Cardiac septum (tissue), 1 donor: ENCODE data around the gene CUX1. TPM values are rescaled to one million over a fixed set of nuclear protein-coding genes. Genes with fewer than 3 reads are reported as not detected.
A peak's percentile ranks its signal among the peaks of the same experiment; 100 is the strongest.

Experiments used
- DNase-seq: peaks from one replicate; pipeline ENCODE4 v3.0.0-alpha.2; 2020; ENCODE audit warnings: low spot score
- intact Hi-C: fragments of 100-400 bp; cut with DNase I; formaldehyde crosslinking; loops from one replicate; pipeline ENCODE4 v1.14.0; 2022
- long read RNA-seq: library from polyadenylated mRNA; unstranded; transcript quantifications from one replicate; pipeline ENCODE4 v2.0.0, GENCODE V29; 2021
- total RNA-seq: library from RNA; stranded (reverse); fragmentation: NEBNext Ultra II Directional; extraction: Animal tissue kit (Norgen Biotek cat#: 25700); gene quantifications from one replicate; pipeline ENCODE4 v1.2.1, GENCODE V29; 2021
- donor health status: DM: no; HTN: no; CAD: no.

The CUX1 gene, protein sequence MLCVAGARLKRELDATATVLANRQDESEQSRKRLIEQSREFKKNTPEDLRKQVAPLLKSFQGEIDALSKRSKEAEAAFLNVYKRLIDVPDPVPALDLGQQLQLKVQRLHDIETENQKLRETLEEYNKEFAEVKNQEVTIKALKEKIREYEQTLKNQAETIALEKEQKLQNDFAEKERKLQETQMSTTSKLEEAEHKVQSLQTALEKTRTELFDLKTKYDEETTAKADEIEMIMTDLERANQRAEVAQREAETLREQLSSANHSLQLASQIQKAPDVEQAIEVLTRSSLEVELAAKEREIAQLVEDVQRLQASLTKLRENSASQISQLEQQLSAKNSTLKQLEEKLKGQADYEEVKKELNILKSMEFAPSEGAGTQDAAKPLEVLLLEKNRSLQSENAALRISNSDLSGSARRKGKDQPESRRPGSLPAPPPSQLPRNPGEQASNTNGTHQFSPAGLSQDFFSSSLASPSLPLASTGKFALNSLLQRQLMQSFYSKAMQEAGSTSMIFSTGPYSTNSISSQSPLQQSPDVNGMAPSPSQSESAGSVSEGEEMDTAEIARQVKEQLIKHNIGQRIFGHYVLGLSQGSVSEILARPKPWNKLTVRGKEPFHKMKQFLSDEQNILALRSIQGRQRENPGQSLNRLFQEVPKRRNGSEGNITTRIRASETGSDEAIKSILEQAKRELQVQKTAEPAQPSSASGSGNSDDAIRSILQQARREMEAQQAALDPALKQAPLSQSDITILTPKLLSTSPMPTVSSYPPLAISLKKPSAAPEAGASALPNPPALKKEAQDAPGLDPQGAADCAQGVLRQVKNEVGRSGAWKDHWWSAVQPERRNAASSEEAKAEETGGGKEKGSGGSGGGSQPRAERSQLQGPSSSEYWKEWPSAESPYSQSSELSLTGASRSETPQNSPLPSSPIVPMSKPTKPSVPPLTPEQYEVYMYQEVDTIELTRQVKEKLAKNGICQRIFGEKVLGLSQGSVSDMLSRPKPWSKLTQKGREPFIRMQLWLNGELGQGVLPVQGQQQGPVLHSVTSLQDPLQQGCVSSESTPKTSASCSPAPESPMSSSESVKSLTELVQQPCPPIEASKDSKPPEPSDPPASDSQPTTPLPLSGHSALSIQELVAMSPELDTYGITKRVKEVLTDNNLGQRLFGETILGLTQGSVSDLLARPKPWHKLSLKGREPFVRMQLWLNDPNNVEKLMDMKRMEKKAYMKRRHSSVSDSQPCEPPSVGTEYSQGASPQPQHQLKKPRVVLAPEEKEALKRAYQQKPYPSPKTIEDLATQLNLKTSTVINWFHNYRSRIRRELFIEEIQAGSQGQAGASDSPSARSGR (N-terminal part only)
- total RNA-seq, result 171 TPM
- long read RNA-seq, transcript CUX1-206 (23 exons, 3,026 nt), result minor isoform, 8 of 231 reads
- long read RNA-seq, transcript CUX1-202 (23 exons, 2,931 nt), result major isoform, 25 of 231 reads
- long read RNA-seq, partial matches to known transcripts, result 64 of 231 reads
- long read RNA-seq, other reads (novel, unspliced or antisense), result 131 of 231 reads

DNA sequence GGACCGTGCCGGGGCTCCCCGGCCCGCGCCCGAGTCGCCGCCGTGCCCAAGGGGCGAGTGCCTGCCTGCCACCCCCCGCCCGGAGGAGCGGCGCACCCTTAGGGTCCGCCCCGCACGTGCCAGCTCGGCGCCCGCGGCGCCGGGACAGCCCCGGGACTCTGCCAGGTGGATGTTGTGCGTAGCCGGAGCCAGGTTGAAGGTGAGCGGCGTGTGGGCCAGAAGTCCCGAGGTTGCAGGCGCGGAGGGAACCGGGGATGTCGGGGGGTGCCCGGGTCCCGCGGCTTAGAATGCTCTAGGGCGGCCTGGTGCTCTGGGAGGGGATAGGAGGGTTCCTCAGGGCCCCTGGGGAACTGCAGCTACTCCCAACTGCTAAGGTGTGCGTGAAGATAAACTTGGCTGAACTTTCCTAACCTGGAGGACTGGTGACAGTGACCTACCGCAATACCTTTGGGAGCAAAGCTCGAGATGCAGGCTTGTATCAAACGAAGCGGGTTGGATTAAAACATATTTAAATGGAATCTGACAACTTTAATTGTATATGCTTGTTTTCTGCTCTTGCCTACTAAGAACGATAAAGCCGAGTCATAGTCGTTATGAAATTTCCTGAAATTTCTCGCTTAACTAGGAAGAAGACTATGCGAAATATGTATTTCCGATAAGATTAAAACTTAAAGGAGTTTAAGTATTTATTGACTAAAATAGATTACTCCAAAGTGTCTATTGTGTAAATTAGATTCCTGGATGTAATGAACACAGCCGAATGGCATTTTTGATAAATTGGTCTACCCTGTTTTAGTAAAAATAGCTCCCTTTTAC lies at the start of gene CUX1:
Gene CUX1, plus strand, starts transcription at position 156 of the 816 bp plus-strand sequence. Its CDS starts 14 bp downstream, at position 170.
- peak; percentile 80 for DNase-seq

DNA sequence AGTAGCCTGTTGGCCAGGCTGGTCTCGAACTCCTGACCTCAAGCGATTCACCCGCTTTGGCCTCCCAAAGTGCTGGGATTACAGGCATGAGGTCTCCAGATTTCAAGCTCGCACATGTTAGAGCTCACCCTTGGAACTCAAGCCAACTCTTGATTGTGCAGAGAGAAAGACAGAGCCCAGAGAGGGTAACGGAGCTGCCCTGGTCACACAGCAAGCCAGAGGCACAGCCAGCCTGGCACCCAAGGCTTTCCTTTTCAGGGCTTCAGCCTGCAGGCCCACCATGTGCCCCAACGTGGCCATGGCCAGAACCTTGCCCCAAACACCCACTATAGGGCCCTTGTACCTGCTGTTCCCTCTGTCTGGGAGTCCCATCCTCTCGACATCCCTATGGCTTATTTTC lies 49.1 kb upstream of the CUX1 start:
- intact Hi-C loops, result no loop called here

More for the DNA sequence above, at the start of gene CUX1:
- intact Hi-C loops, result loop anchor here (2.0 to 10.0 kb wide), 5 partner anchors 39 to 327 kb away; no protein-coding TSS in a partner anchor

DNA sequence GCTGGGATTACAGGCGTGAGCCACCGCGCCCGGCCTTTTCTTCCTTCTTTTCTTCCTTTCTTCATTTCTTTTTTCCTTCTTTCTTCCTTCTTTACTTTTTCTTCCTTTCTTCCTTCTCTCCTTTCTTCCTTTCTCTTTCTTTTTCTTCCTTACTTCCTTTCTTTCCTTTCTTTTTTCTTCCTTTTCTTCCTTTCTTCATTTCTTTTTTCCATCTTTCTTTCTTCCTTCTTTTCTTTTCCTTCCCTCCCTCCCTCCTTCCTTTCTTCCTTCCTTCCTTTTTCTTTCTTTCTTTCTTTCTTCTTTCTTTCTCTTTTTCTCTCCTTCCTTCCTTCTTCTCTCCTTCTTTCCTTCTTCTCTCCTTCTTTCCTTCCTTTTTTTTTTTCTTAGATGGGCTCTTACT lies 47.0 kb upstream of the CUX1 start:
- intact Hi-C loops, result no loop called here
- no peak for DNase-seq

More for the DNA sequence above, 49.1 kb upstream of the CUX1 start:
- DNase-seq, result no peak

DNA sequence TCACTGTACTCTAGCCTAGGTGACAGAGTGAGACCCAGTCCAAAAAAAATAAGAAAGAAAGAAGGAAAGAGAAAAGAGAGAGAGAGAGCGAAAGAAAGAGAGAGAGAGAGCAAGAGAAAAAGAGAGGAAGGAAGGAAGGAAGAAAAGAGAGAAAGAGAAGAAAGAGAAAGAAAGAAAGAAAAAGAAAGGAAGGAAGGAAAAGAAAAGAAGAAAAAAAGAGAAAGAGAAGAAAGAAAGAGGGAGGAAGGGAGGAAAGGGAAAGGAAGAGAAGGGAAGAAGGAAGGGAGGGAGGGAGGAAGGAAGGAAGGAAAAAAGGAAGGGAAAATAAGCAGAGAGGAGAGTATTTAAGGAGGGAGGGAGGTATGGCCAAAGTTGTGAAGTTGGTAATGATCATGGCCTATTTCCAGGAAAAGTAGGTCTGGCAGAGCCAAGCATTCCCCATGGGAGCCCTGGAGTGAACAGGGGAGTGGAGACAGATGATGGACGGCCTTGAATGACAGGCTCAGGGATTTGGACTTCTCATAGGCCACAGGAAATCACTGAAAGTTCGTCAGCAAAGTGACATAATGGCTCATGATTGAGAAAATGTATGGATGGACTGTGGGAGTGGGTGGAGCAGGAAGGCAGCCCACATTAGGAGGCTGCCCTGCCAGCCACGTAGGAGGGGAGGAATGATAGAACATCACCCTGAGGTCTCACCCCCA lies 44.8 kb upstream of the CUX1 start:
- intact Hi-C loops, result no loop called here
- DNase-seq, result no peak

DNA sequence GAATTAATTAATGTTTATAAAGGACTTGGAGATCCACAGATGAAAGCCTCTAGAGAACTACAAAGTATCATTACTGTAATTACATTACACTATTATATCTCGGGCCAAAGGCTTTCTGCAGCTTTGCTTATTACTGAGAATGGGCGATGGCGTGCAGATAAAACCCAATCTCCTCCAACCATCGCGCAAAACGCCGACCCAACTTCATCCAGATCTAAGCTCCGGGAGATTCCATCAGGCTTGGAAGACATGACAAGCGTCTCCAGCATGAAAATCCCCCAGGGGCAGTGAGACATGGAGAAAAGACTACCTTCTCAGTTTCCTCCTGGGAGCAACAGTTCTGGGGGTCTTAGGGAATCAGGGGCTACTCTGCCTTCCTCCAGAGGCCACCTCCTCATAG lies 42.2 kb upstream of the CUX1 start:
- intact Hi-C loops, result no loop called here
- DNase-seq, result no peak

DNA sequence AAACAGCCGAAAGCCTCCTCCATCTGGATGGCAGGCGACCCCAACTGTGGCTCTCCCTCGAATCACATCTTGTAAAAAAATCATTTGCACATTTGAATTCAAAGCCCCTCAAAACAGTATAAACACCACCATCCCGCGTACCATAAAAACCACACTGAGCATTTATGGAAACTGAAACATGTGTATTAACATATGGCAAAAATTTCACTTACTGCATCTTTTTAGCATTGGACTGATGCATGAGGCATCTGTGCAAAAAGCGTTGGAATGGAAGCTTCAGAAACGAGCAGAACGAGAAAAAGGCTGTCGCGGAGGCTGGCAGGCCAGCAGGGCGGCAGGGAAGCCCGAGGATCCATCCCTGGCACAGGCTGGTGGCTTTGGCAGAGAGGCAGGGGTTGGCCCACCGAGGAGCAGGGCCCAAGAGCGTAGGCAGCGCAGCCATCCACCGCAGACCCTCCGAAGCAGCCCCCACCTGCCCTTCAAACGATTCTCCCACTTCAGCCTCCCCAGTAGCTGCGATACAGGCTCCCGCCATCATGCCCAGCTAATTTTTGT lies 39.3 kb upstream of the CUX1 start:
- intact Hi-C loops, result no loop called here
- DNase-seq, result no peak

DNA sequence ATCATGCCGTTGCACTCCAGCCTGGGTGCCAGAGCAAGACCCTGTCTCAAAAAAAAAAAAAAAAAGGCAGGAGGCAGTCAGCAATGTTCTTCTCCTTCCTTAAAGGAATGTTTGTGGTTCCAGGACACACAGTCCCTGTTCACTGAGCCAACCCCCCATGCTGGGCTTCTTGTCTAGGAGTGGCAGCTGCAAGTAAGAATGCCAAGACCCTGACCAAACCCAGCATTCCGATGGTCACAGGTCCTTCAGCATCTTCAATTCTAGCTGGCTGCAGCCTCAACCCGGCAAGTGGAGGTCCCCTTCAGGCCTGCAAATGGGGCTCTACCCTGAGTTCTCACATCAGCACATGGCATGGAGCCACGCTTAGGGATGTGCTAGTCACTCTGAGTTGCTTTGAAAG lies 38.2 kb upstream of the CUX1 start:
- DNase-seq, result no peak
- intact Hi-C loops, result no loop called here

DNA sequence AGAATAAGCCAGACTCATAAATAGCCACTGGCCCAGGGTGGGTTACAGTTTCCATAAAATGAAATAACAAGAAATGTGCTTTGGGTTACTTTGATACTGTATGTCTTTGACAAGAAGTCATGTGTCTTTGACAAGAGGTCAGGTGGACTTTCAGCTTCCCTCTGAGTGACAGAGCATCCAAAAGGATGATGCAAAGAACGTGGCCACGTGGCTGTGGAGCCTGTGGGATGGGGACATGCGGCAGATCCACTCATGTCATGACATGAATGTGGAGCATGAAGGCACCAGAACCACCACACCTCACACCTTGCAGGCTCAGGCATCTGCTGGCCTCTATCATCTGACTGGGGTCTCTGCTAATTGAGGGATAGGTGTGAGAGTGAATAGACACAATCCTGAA lies 37.1 kb upstream of the CUX1 start:
- no peak for DNase-seq
- intact Hi-C loops, result no loop called here

DNA sequence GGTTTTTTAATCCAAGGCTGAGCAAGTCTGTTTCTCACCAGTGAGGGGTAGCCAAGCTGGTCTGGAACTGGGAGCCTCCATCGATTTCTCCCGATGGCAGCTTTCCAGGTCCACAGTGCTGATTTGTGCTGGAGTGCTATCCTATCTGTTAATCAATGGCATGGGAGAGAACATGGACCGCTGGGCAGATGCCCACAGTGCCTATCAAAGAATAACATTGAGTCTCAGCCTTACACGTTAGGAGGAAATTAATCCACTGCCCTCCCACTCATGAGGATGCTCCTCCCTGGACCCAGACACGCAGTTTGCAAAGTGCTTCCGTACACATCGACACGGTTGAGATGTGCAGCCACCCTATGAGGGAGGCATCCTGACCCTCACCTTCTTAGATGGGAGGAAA lies 36.0 kb upstream of the CUX1 start:
- no peak for DNase-seq
- intact Hi-C loops, result no loop called here

DNA sequence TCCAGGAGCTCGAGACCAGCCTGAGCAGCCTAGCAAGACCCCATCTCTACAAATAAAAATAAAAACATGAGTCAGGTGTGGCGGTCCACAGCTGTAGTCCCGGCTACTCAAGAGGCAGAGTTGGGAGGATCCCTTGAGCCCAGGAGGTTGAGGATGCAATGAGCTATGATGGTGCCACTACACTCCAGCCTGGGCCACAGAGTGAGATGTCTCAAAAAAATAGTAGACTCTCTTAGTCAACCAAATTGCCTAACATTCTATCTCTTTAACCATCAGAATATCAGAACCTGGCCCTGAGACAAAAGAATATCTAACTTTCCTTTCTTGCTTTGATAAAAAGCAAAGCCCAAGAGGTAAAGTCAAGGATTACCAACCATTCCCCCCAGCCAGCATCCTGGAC lies 35.0 kb upstream of the CUX1 start:
- DNase-seq, result no peak
- intact Hi-C loops, result no loop called here

DNA sequence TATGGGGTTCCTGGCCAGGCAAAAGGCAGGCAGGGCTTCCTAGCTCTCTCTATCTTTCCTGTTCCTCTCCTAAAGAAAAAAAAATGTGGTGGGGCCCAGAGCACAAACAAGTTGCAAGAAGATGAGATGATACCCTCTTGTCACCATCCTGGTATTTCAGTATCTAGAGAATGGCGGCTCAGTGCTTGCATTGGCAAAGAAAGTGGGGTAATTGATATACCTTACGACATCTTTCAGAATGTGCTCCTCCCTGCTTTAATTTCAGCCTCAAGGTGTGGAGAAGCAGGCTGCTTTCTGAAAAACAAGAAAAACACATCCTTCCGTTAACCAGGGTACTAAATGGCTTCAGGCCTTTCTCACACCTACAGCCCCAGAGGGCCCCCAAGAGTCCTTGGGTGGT lies 34.5 kb upstream of the CUX1 start:
- no peak for DNase-seq
- intact Hi-C loops, result no loop called here

DNA sequence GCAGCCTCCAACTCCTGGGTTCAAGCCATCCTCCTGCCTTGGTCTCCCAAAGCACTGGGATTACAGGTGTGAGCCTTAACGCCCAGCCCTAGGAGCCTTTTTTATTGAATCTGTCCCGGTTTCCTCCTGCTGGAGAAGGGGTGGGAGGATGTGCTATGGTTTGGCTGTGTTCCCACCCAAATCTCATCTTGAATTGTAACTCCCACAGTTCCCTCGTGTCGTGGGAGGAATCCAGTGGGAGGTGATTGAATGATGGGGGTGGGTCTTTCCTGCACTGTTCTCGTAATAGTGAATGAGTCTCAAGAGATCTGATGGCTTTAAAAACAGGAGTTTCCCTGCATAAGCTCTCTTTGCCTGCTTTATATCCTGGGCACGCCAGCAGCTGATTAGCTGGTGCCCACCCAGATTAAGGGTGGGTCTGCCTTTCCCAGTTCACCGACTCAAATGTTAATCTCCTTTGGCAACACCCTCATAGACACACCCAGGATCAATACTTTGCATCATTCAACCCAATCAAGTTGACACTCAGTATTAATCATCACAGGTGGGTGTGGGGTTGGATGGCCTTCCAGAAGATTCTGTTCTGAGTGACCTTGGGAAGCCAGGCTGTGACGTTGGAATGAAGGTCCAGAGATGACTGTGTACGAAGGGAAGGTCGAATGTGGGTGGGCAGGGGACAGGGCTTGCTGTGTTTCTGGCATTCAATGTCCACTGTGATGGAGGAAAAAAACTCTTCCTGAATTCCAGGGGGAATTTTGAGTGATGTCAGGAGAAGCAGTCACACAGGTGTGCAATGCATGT lies 33.8 kb upstream of the CUX1 start:
- DNase-seq, result no peak
- intact Hi-C loops, result no loop called here

DNA sequence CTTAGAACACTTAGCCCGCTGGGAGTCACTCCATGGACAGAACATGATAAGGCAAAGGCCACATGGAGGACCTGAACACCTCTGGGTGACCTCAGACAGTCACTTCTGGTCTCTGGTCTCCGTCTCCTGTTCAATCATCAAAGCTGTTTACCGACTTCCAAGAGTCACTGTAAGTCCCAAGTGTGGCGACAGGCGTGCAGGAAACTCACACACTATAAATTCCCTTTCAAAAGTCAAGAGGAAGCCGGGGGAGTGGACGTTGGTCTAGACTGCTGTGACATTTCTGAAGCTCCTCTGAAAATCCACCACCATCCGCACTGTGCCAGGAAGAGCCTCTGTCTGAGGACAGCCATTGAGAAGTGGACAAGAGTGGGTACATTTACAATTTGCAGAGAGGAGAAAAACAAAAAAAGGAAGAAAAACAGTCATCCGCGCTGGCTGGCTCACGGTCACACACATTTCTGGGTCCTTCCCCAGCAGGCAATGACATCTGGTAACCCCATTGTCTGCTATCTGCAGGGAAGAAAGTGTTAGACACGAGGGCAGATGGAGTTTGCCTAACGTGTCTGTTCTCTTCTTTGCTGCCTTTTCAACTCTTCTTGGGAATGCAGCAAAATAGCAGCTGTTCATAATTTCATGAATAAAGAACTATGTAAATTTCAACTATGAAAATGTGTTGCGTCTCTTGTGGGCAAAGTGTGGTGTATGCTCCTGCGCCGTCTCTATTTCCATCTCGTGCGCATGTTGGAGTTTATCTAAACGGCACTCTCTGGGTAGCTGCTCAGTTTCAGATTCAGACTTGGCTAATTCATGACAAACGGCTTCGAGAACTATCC lies 32.9 kb upstream of the CUX1 start:
- intact Hi-C loops, result no loop called here

DNA sequence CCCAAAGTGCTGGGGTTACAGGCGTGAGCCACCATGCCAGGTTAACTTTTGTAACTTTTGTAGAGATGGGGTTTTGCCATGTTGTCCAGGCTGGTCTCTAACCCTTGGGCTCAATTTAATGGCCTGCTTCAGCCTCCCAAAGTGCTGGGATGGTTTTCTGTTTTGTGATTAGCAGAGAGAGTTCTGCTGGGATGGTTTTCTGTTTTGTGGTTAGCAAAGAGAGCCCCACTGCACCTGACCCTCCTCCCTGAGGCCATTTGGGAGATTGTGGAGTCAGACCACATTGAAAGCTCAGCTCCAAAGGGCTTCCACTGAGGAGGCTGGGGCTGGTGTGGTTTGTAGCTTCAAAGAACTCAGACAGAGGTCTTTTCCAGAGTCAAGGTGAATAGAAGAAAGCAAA lies 29.6 kb upstream of the CUX1 start:
- peak; percentile 22 for DNase-seq
- intact Hi-C loops, result no loop called here

More for the DNA sequence above, 32.9 kb upstream of the CUX1 start:
- DNase-seq, result no peak

DNA sequence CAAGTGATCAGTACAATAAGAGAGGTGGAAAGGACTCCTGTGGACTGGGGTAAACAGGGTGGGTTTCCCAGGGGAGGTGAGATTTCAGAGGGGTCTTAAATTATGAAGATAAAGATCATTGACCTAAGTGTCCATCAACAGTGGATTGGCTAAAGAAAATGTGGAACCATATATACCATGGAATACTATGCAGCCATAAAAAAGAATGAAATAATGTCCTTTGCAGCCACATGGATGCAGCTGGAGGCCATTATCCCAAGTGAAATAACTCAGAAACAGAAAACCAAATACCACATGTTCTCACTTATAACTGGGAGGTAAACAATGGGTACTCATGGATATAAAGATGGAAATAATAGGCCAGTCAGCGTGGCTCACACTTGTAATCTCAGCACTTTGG lies 28.9 kb upstream of the CUX1 start:
- DNase-seq, result no peak
- intact Hi-C loops, result no loop called here
